GM12892 (cell line): ENCODE results near the gene NIP7.
"Not testable (repeated sequence)": the region's sequence is repeated elsewhere in the genome, so short reads cannot be mapped to it uniquely, and the experiment has no call there.

Experiments
- POLR2A ChIP-seq: IDR thresholded peaks from 2 replicates; pipeline ENCODE4 v1.6.1; 2011; ENCODE audit warnings: low read depth, low read length, control low read depth
- POLR2AphosphoS5 ChIP-seq: IDR thresholded peaks from 2 replicates; pipeline ENCODE4 v1.6.1; 2011; ENCODE audit warnings: low read depth, low read length, control low read depth
- TAF1 ChIP-seq: IDR thresholded peaks from 2 replicates; pipeline ENCODE4 v1.6.1; 2011; ENCODE audit warnings: low read depth, mild to moderate bottlenecking, control low read depth, low read length, borderline replicate concordance

GRCh38 chr16:69291657-69292056 lies 47.9 kb upstream of the NIP7 start:
- TF ChIP-seq POLR2AphosphoS5, TAF1, POLR2A: not testable (repeated sequence)
